H9 (cell line): ENCODE results near the gene PIK3R4. TPM values are rescaled to one million over a fixed set of nuclear protein-coding genes. Genes with fewer than 3 reads are reported as not detected.

ENCODE experiments used
- DNase-seq: peaks from one replicate; pipeline ENCODE4 v3.0.0-alpha.2; 2017
- H2AFZ ChIP-seq: one replicate; pipeline ENCODE4 v1.6.1; 2013; ENCODE audit warnings: mild to moderate bottlenecking, low read length, control low read depth, moderate library complexity
- H2AK5ac ChIP-seq: 2 replicates; pipeline ENCODE4 v1.6.1; 2013; ENCODE audit warnings: low read length, control low read depth, mixed read lengths; ENCODE audit not compliant: insufficient read length
- H2BK120ac ChIP-seq: one replicate; pipeline ENCODE4 v1.6.1; 2013; ENCODE audit warnings: low read depth, mild to moderate bottlenecking, low read length, control low read depth, inconsistent platforms; ENCODE audit not compliant: poor library complexity, severe bottlenecking
- H2BK12ac ChIP-seq: 2 replicates; pipeline ENCODE4 v1.6.1; 2013; ENCODE audit warnings: low read length, control low read depth, mixed read lengths, low read depth; ENCODE audit not compliant: insufficient read length
- H2BK15ac ChIP-seq: 2 replicates; pipeline ENCODE4 v1.6.1; 2013; ENCODE audit warnings: low read depth, low read length, control low read depth
- H2BK20ac ChIP-seq: one replicate; pipeline ENCODE4 v1.6.1; 2013; ENCODE audit warnings: low read depth, mild to moderate bottlenecking, low read length, control low read depth, inconsistent platforms; ENCODE audit not compliant: poor library complexity, severe bottlenecking
- H2BK5ac ChIP-seq: 2 replicates; pipeline ENCODE4 v1.6.1; 2013; ENCODE audit warnings: low read length, control low read depth, mixed read lengths; ENCODE audit not compliant: insufficient read length
- H3K14ac ChIP-seq: 2 replicates; pipeline ENCODE4 v1.6.1; 2013; ENCODE audit warnings: low read length, control low read depth; ENCODE audit not compliant: insufficient read depth
- H3K18ac ChIP-seq: 2 replicates; pipeline ENCODE4 v1.6.1; 2013; ENCODE audit warnings: low read depth, mild to moderate bottlenecking, mixed read lengths, low read length, control low read depth; ENCODE audit not compliant: insufficient read length
- H3K23ac ChIP-seq: 2 replicates; pipeline ENCODE4 v1.6.1; 2013; ENCODE audit warnings: low read length, control low read depth, mixed read lengths, low read depth; ENCODE audit not compliant: insufficient read length
- H3K23me2 ChIP-seq: 2 replicates; pipeline ENCODE4 v1.6.1; 2013; ENCODE audit warnings: low read depth, mild to moderate bottlenecking, mixed read lengths, low read length, control low read depth; ENCODE audit not compliant: insufficient read length, poor library complexity, severe bottlenecking
- H3K27ac ChIP-seq: 2 replicates; pipeline ENCODE4 v1.5.1; 2013; ENCODE audit warnings: low read length, control low read depth, mixed read lengths, low read depth; ENCODE audit not compliant: insufficient read length
- H3K27me3 ChIP-seq: 2 replicates; pipeline ENCODE4 v1.6.1; 2013; ENCODE audit warnings: low read length, control low read depth, inconsistent platforms; ENCODE audit not compliant: insufficient read depth
- H3K4ac ChIP-seq: 2 replicates; pipeline ENCODE4 v1.6.1; 2013; ENCODE audit warnings: low read depth, mild to moderate bottlenecking, control low read depth, inconsistent platforms, low read length, moderate library complexity
- H3K4me1 ChIP-seq: 2 replicates; pipeline ENCODE4 v1.6.1; 2013; ENCODE audit warnings: low read length, control low read depth, inconsistent platforms; ENCODE audit not compliant: insufficient read depth
- H3K4me2 ChIP-seq: 2 replicates; pipeline ENCODE4 v1.6.1; 2013; ENCODE audit warnings: low read length, control low read depth, mixed read lengths; ENCODE audit not compliant: insufficient read length, insufficient read depth
- H3K56ac ChIP-seq: 2 replicates; pipeline ENCODE4 v1.6.1; 2013; ENCODE audit warnings: low read depth, mild to moderate bottlenecking, mixed read lengths, low read length, control low read depth; ENCODE audit not compliant: insufficient read length
- H3K79me1 ChIP-seq: 2 replicates; pipeline ENCODE4 v1.6.1; 2013; ENCODE audit warnings: low read depth, mild to moderate bottlenecking, moderate library complexity, low read length, control low read depth, inconsistent platforms; ENCODE audit not compliant: insufficient read depth, poor library complexity, severe bottlenecking
- H3K79me2 ChIP-seq: 2 replicates; pipeline ENCODE4 v1.6.1; 2013; ENCODE audit warnings: low read length, control low read depth, inconsistent platforms; ENCODE audit not compliant: insufficient read depth
- H3K9ac ChIP-seq: 2 replicates; pipeline ENCODE4 v1.6.1; 2013; ENCODE audit warnings: low read length, control low read depth, mixed read lengths; ENCODE audit not compliant: insufficient read length; ENCODE audit errors: extremely low read depth
- H3K9me3 ChIP-seq: one replicate; pipeline ENCODE4 v1.6.1; 2013; ENCODE audit warnings: low read depth, low read length, inconsistent platforms; ENCODE audit not compliant: control insufficient read depth
- H3T11ph ChIP-seq: one replicate; pipeline ENCODE4 v1.6.1; 2013; ENCODE audit warnings: mild to moderate bottlenecking, low read length, control low read depth, inconsistent platforms
- H4K20me1 ChIP-seq: one replicate; pipeline ENCODE4 v1.6.1; 2013; ENCODE audit not compliant: control insufficient read depth, insufficient read length, insufficient read depth
- H4K5ac ChIP-seq: 2 replicates; pipeline ENCODE4 v1.6.1; 2013; ENCODE audit warnings: low read depth, mild to moderate bottlenecking, mixed read lengths, low read length, control low read depth; ENCODE audit not compliant: insufficient read length
- H4K8ac ChIP-seq: replicated peaks from 2 replicates; pipeline ENCODE4 v1.6.1; 2013; ENCODE audit warnings: low read length, control low read depth, mixed read lengths, low read depth; ENCODE audit not compliant: insufficient read length
- H4K91ac ChIP-seq: 2 replicates; pipeline ENCODE4 v1.6.1; 2013; ENCODE audit warnings: low read depth, mild to moderate bottlenecking, moderate library complexity, mixed read lengths, low read length, control low read depth; ENCODE audit not compliant: insufficient read length
- H3K27ac Mint-ChIP-seq, 3 experiments: 2 replicates in 2 of 3; 3 replicates in 1 of 3; pipeline ENCODE4 v1.8.0; 2020 to 2021; ENCODE audit warnings: mixed read lengths in 3 of 3, mild to moderate bottlenecking in 1 of 3, moderate library complexity in 1 of 3
- H3K27me3 Mint-ChIP-seq: 2 replicates; pipeline ENCODE4 v1.8.0; 2021; ENCODE audit warnings: low read depth, mild to moderate bottlenecking, moderate library complexity, mixed read lengths
- H3K36me3 Mint-ChIP-seq, 3 experiments: 2 replicates in 2 of 3; 3 replicates in 1 of 3; pipeline ENCODE4 v1.8.0; 2020 to 2021; ENCODE audit warnings: low read depth in 3 of 3, mixed read lengths in 3 of 3; ENCODE audit not compliant: insufficient read depth in 1 of 3
- H3K4me1 Mint-ChIP-seq, 2 experiments: 2 replicates each; pipeline ENCODE4 v1.8.0; 2020; ENCODE audit warnings: mixed read lengths in 2 of 2
- H3K4me3 Mint-ChIP-seq, 2 experiments: 2 replicates in 1 of 2; 3 replicates in 1 of 2; pipeline ENCODE4 v1.8.0; 2020 to 2021; ENCODE audit warnings: mild to moderate bottlenecking in 2 of 2, mixed read lengths in 2 of 2, moderate library complexity in 1 of 2
- H3K9me3 Mint-ChIP-seq, 2 experiments: 2 replicates in 1 of 2; 3 replicates in 1 of 2; pipeline ENCODE4 v1.8.0; 2020; ENCODE audit warnings: mild to moderate bottlenecking in 2 of 2, mixed read lengths in 2 of 2, moderate library complexity in 1 of 2
- WGBS: extraction: QIAGEN DNeasy Blood & Tissue Kit; methylation state at CpG from one replicate; pipeline ENCODE4 v1.1.7; 2013; ENCODE audit warnings: missing lambda C conversion rate, low lambda C conversion rate, mixed read lengths; ENCODE audit not compliant: insufficient read length; ENCODE audit errors: extremely low coverage; 5-methylcytosine and 5-hydroxymethylcytosine counted together
- total RNA-seq: library from RNA; stranded (reverse); gene quantifications from 2 replicates; pipeline ENCODE4 v1.2.1, GENCODE V29; 2021
- TF ChIP-seq, protein P1 (sequence below): fragments of 200-600 bp; sonication (generic); conservative IDR thresholded peaks from 3 replicates; pipeline ENCODE4 v1.8.0; 2021; ENCODE audit warnings: antibody characterized with exemption, mild to moderate bottlenecking

The PIK3R4 gene
- total RNA-seq, 1 experiment from 2014 or later, result 28.6 TPM

DNA sequence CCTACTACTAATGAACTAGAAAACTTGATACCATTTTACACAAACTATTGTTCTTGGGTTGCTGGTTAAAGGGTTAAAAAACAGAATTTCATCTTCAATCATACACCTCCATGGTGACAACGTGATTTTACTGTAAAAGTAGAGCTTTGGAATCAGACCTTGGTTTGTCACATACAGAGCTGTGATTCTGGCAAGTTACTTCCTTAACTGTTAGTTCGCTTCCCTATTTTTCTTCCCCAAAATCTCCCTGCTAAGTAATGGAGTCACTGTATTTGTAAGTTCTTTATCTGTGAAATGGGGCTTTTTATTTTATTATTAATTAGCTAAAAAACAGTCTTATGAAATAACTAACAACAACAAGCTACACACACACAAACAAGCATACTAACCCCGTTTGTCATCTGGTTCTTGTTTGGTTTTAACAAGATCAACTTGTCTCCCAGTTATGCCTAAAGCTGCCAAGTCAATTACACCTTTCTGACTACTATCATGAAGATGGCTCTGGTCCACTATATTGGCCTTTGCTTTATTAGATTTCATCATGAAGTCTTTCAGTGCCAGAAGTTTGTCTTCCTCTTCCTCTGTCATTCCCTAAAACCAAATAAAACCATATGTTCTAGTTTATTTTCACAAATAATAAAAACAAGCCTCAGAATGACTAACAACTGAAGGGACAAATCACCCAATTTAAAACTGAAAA lies 38.6 kb downstream of the PIK3R4 start:
- Histone ChIP-seq H4K91ac (no peak overlapping the region), H3K56ac (no peak overlapping the region), H2AFZ (no peak overlapping the region), H3K23ac (no peak overlapping the region), H2BK15ac (no peak overlapping the region), H3K4me2 (no peak overlapping the region), H4K20me1 (no peaks in the 10 kb centered on the region), H4K8ac (no peak overlapping the region), H2BK20ac (no peak overlapping the region), H3K9me3 (no peaks in the 10 kb centered on the region), H4K5ac (no peak overlapping the region), H3K14ac (no peak overlapping the region), H3K4me1 (no peaks in the 10 kb centered on the region), H2BK5ac (no peak overlapping the region), H3K79me2 (no peaks in the 10 kb centered on the region), H3K79me1 (no peaks in the 10 kb centered on the region), H2BK120ac (no peak overlapping the region), H3K4ac (no peak overlapping the region), H3K27me3 (no peaks in the 10 kb centered on the region), H2BK12ac (no peak overlapping the region), H3K9ac (no peak overlapping the region), H3K27ac (no peak overlapping the region), H2AK5ac (no peak overlapping the region), H3K23me2 (no peaks in the 10 kb centered on the region), H3T11ph (no peak overlapping the region), H3K18ac (no peak overlapping the region)
- no peaks in the 10 kb centered on the region for H3K27me3 Mint-ChIP-seq
- no peak overlapping the region for H3K4me3 Mint-ChIP-seq
- no peaks in the 10 kb centered on the region for H3K4me1 Mint-ChIP-seq
- no peak for DNase-seq
- no peak overlapping the region for H3K27ac Mint-ChIP-seq
- TF ChIP-seq, protein P1, sequence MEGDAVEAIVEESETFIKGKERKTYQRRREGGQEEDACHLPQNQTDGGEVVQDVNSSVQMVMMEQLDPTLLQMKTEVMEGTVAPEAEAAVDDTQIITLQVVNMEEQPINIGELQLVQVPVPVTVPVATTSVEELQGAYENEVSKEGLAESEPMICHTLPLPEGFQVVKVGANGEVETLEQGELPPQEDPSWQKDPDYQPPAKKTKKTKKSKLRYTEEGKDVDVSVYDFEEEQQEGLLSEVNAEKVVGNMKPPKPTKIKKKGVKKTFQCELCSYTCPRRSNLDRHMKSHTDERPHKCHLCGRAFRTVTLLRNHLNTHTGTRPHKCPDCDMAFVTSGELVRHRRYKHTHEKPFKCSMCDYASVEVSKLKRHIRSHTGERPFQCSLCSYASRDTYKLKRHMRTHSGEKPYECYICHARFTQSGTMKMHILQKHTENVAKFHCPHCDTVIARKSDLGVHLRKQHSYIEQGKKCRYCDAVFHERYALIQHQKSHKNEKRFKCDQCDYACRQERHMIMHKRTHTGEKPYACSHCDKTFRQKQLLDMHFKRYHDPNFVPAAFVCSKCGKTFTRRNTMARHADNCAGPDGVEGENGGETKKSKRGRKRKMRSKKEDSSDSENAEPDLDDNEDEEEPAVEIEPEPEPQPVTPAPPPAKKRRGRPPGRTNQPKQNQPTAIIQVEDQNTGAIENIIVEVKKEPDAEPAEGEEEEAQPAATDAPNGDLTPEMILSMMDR, result no peak
- no CpG with 5 or more reads among the region's 3 CpGs for WGBS
- H3K36me3 Mint-ChIP-seq, result peaks cover 12 to 33% (median 28%) of the 10 kb centered on the region in 3 experiments; a peak in 6 of 7 replicates
- no peaks in the 10 kb centered on the region for H3K9me3 Mint-ChIP-seq
